A549 (cell line): ENCODE data around the gene CHTF8.

ENCODE experiments used
- JUNB ChIP-seq: fragments of >200 bp; sonication (Bioruptor Twin); formaldehyde crosslinking; IDR thresholded peaks from 2 replicates; pipeline ENCODE4 v1.6.1; 2016
- POLR2A ChIP-seq: IDR thresholded peaks from 2 replicates; pipeline ENCODE4 v1.6.1; 2012; ENCODE audit warnings: mild to moderate bottlenecking, low read length
- RCOR1 ChIP-seq: fragments of 150-350 bp; IDR thresholded peaks from 2 replicates; pipeline ENCODE4 v1.6.1; 2014; ENCODE audit warnings: antibody characterized with exemption, low read length, low read depth
- TF ChIP-seq, protein P1 (sequence below): IDR thresholded peaks from 2 replicates; pipeline ENCODE4 v1.6.1; 2012; ENCODE audit warnings: low read depth, borderline replicate concordance
- TF ChIP-seq, protein P2 (sequence below): fragments of 150-350 bp; IDR thresholded peaks from 2 replicates; pipeline ENCODE4 v1.6.1; 2014; ENCODE audit warnings: low read depth, mild to moderate bottlenecking, low read length
- TF ChIP-seq, protein P3 (sequence below): IDR thresholded peaks from 2 replicates; pipeline ENCODE4 v1.6.1; 2012

DNA sequence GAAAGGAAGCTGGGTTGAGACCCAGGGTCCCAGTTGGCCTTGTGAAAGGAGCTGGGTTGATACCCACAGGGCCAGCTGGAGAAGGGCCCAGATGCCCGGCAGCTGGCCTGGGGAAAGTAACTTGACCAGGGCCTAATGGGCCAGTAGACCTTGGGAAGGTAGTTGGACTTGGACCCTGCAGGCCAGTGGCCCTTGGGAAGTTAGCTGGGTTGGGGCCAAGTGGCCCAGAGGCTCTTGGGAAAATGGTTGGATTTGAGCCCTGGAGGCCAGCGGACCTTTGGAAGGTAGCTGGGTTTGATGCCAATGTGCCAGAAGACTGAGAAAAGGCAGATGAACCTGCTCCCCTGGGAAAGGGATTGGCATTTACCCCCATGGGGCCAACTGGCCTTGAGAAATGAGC lies 13.4 kb downstream of the CHTF8 start:
- TF ChIP-seq, protein P1, sequence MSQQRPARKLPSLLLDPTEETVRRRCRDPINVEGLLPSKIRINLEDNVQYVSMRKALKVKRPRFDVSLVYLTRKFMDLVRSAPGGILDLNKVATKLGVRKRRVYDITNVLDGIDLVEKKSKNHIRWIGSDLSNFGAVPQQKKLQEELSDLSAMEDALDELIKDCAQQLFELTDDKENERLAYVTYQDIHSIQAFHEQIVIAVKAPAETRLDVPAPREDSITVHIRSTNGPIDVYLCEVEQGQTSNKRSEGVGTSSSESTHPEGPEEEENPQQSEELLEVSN: no peak
- no peak for TF ChIP-seq JUNB
- TF ChIP-seq, protein P2, sequence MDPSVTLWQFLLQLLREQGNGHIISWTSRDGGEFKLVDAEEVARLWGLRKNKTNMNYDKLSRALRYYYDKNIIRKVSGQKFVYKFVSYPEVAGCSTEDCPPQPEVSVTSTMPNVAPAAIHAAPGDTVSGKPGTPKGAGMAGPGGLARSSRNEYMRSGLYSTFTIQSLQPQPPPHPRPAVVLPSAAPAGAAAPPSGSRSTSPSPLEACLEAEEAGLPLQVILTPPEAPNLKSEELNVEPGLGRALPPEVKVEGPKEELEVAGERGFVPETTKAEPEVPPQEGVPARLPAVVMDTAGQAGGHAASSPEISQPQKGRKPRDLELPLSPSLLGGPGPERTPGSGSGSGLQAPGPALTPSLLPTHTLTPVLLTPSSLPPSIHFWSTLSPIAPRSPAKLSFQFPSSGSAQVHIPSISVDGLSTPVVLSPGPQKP: no peak
- TF ChIP-seq, protein P3, sequence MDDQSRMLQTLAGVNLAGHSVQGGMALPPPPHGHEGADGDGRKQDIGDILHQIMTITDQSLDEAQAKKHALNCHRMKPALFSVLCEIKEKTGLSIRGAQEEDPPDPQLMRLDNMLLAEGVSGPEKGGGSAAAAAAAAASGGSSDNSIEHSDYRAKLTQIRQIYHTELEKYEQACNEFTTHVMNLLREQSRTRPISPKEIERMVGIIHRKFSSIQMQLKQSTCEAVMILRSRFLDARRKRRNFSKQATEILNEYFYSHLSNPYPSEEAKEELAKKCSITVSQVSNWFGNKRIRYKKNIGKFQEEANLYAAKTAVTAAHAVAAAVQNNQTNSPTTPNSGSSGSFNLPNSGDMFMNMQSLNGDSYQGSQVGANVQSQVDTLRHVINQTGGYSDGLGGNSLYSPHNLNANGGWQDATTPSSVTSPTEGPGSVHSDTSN: no peak
- no peak for TF ChIP-seq RCOR1
- TF ChIP-seq POLR2A: no peak
